Heart right ventricle (tissue), 16 donors: ENCODE measurements around the gene KRTDAP. TPM values are rescaled to one million over a fixed set of nuclear protein-coding genes. Genes with fewer than 3 reads are reported as not detected.

ENCODE experiments used
- ATAC-seq, 8 donors: fragments of 200-7000 bp; cut with Tn5 transposase; one replicate each; pipeline ENCODE4 v1.9.1; 2020; ENCODE audit warnings: mild to moderate bottlenecking in 8 of 8, moderate library complexity in 8 of 8, moderate number of reproducible peaks in 1 of 8
- DNase-seq, 2 donors: peaks; one replicate each; pipeline ENCODE4 v3.0.0-alpha.2; 2020
- H3K27ac ChIP-seq, 10 donors: fragments of 200-600 bp; sonication (generic) in 2 of 10; one replicate each; pipeline versions ENCODE4 v1.5.0 to v1.8.0; 2020 to 2022; ENCODE audit warnings: mild to moderate bottlenecking in 3 of 10
- H3K27me3 ChIP-seq, 7 donors: fragments of 200-600 bp; one replicate each; pipeline ENCODE4 v1.8.0; 2021 to 2022; ENCODE audit warnings: mild to moderate bottlenecking in 2 of 7
- H3K36me3 ChIP-seq, 9 donors: fragments of 200-600 bp; sonication (generic) in 1 of 9; one replicate each; pipeline versions ENCODE4 v1.5.0 to v1.8.0; 2020 to 2022; ENCODE audit warnings: mild to moderate bottlenecking in 2 of 9
- H3K4me1 ChIP-seq, 9 donors: fragments of 200-600 bp; sonication (generic) in 1 of 9; one replicate each; pipeline versions ENCODE4 v1.5.0 to v1.8.0; 2020 to 2022; ENCODE audit warnings: mild to moderate bottlenecking in 4 of 9
- H3K4me3 ChIP-seq, 10 donors: fragments of 200-600 bp; sonication (generic) in 2 of 10; one replicate each; pipeline versions ENCODE4 v1.5.0 to v1.8.0; 2020 to 2022; ENCODE audit warnings: mild to moderate bottlenecking in 7 of 10, moderate library complexity in 2 of 10
- H3K9me3 ChIP-seq, 11 donors: fragments of 200-600 bp in 10 of 11; sonication (generic) in 2 of 11; one replicate each; pipeline versions ENCODE4 v1.5.0 to v1.8.0; 2013 to 2022; ENCODE audit warnings: mild to moderate bottlenecking in 2 of 11, control low read depth in 1 of 11, moderate library complexity in 1 of 11
- CTCF ChIP-seq, 9 donors: fragments of 200-600 bp; sonication (generic) in 2 of 9; IDR thresholded peaks; one replicate each; pipeline versions ENCODE4 v1.5.0 to v1.8.0; 2021 to 2022; ENCODE audit warnings: antibody characterized with exemption in 9 of 9, mild to moderate bottlenecking in 5 of 9, moderate library complexity in 1 of 9
- WGBS, 2 donors: extraction: QIAGEN DNeasy Blood & Tissue Kit; methylation state at CpG; one replicate each; pipeline ENCODE4 v1.1.7; 2013; ENCODE audit warnings: inconsistent platforms in 1 of 2; 5-methylcytosine and 5-hydroxymethylcytosine counted together
- intact Hi-C, 10 donors: fragments of 100-400 bp; cut with DNase I; formaldehyde crosslinking; loops; one replicate each; pipeline versions ENCODE4 v1.11.1 to v1.14.2; 2022
- polyA plus RNA-seq, 2 donors: library from polyadenylated mRNA; stranded (reverse); fragments of 200-250 nt; gene quantifications; one replicate each; pipeline ENCODE4 v1.2.3, GENCODE V29; 2013
- total RNA-seq, 10 donors: library from RNA; stranded (reverse); fragmentation: NEBNext Ultra II Directional in 3 of 10; extraction: Animal tissue kit (Norgen Biotek cat#: 25700) in 3 of 10; gene quantifications; one replicate each; pipeline versions ENCODE4 v1.2.1 to v1.2.4, GENCODE V29; 2021 to 2023
- donor health status: Arrhythmogenic right ventricular cardiomyopathy.
- donor health status: ischemic (EF 13 %, LVEDD 7.1; RV severe dilation, severe dysfunction).
- donor health status: healthy with polysubstance abuse.
- donor health status: DM: no; HTN: yes; CAD: no.
- donor health status: DM: no; HTN: no; CAD: no.
- donor health status: ischemic (EF 25% LVEDD 6.9; RV normal size, moderate dysfunction).
- donor health status: ischemic (EF 25% LVEDD 5.7; RV mildly dilated, moderate dysfunction).
- donor health status: healthy.
- donor health status: DM: yes; HTN: yes; CAD: no.
- donor health status: Ischemic cardiomyopathy.
- donor health status: ischemic (EF 35%, LVEDD 5.7; RV mildly dilated, moderate dysfunction).
- donor health status: nonischemic (EF 11% LVEDD 7.7; RV severe dilation, severe dysfunction).
- donor health status: DM: yes; HTN: yes; CAD: no.
- donor health status: PGD.
- donor health status: ischemic (EF 29% LVEDD 5.4; RV normal size, mild dysfunction).
- donor health status: nonischemic (EF 23%, LVEDD 6.1; RV moderate dilation, normal function).

KRTDAP gene
- total and polyA plus RNA-seq, 12 donors: not detected

GRCh38 chr19:35459414-35460082, 30.7 kb downstream of the KRTDAP start:
- TF ChIP-seq CTCF (IDR thresholded peaks at IDR 0.05): no peak
- Histone ChIP-seq H3K4me3 (no peak overlapping the region), H3K4me1 (peaks cover 0 to 73% (median 39%) of the 10 kb centered on the region in 9 donors), H3K27me3 (no peaks in the 10 kb centered on the region), H3K9me3 (no peaks in the 10 kb centered on the region), H3K36me3 (no peaks in the 10 kb centered on the region), H3K27ac (peak overlapping the region in 6 of 10 donors; percentile 27 to 78 (median 65))
- DNase-seq: peak; percentile 54 to 73
- intact Hi-C loops: loop anchor here in 1 of 10 donors (5.0 kb wide), 1 partner anchor 52 kb away; no protein-coding TSS in a partner anchor
- WGBS, 2 donors: 36 to 42% methylated on average over 14 of the region's 14 CpGs
- ATAC-seq: peak; percentile 44 to 77 (median 70)

- TF ChIP-seq CTCF (IDR thresholded peaks at IDR 0.05): no peak
- no peak overlapping the region for H3K4me3 ChIP-seq
- DNase-seq (no peak), ATAC-seq (peak; percentile 18 to 45 (median 30))
- peaks cover 0 to 73% (median 39%) of the 10 kb centered on the region in 9 donors for H3K4me1 ChIP-seq
- H3K36me3 ChIP-seq: no peaks in the 10 kb centered on the region
- H3K9me3 ChIP-seq: no peaks in the 10 kb centered on the region
- H3K27me3 ChIP-seq: no peaks in the 10 kb centered on the region
- intact Hi-C loops: loop anchor here in 1 of 10 donors (5.0 kb wide), 1 partner anchor 52 kb away; no protein-coding TSS in a partner anchor
- 44 to 56% methylated on average over 10 of the region's 10 CpGs for WGBS, 2 donors
- peak overlapping the region in 6 of 10 donors; percentile 27 to 78 (median 65) for H3K27ac ChIP-seq
These were observed 31.4 kb downstream of the KRTDAP start for GRCh38 chr19:35458731-35459391.

- H3K4me1 ChIP-seq: peaks cover 0 to 67% (median 38%) of the 10 kb centered on the region in 9 donors
- no peaks in the 10 kb centered on the region for H3K36me3 ChIP-seq
- peak overlapping the region in 1 of 10 donors; percentile 78 for H3K27ac ChIP-seq
- WGBS, 2 donors: 56 to 67% methylated on average over 1 of the region's 1 CpG
- H3K9me3 ChIP-seq: no peaks in the 10 kb centered on the region
- intact Hi-C loops: loop anchor here in 1 of 10 donors (5.0 kb wide), 1 partner anchor 51 kb away; no protein-coding TSS in a partner anchor
- no peaks in the 10 kb centered on the region for H3K27me3 ChIP-seq
- ATAC-seq (no peak), DNase-seq (no peak)
- no peak overlapping the region for H3K4me3 ChIP-seq
- no peak for TF ChIP-seq CTCF (IDR thresholded peaks at IDR 0.05)
These were observed 32.1 kb downstream of the KRTDAP start for GRCh38 chr19:35458192-35458591.

GRCh38 chr19:35457173-35457572, 33.1 kb downstream of the KRTDAP start:
- intact Hi-C loops: loop anchor here in 1 of 10 donors (5.0 kb wide), 1 partner anchor 50 kb away; no protein-coding TSS in a partner anchor
- no peaks in the 10 kb centered on the region for H3K9me3 ChIP-seq
- H3K36me3 ChIP-seq: no peaks in the 10 kb centered on the region
- H3K27me3 ChIP-seq: no peaks in the 10 kb centered on the region
- H3K4me3 ChIP-seq: no peak overlapping the region
- TF ChIP-seq CTCF (IDR thresholded peaks at IDR 0.05): no peak
- H3K27ac ChIP-seq: no peak overlapping the region
- ATAC-seq (no peak), DNase-seq (no peak)
- H3K4me1 ChIP-seq: peaks cover 0 to 56% (median 28%) of the 10 kb centered on the region in 9 donors
- WGBS, 2 donors: 94 to 97% methylated on average over 5 of the region's 5 CpGs
